HG02981 (cell line): ENCODE results near the gene TRPC3.

ENCODE experiments used
- ATAC-seq: cut with Tn5 transposase; IDR thresholded peaks from one replicate; pipeline ENCODE4 v1.9.1; 2021; ENCODE audit warnings: mild to moderate bottlenecking, moderate library complexity; ENCODE audit not compliant: unreplicated experiment

Gene TRPC3

DNA sequence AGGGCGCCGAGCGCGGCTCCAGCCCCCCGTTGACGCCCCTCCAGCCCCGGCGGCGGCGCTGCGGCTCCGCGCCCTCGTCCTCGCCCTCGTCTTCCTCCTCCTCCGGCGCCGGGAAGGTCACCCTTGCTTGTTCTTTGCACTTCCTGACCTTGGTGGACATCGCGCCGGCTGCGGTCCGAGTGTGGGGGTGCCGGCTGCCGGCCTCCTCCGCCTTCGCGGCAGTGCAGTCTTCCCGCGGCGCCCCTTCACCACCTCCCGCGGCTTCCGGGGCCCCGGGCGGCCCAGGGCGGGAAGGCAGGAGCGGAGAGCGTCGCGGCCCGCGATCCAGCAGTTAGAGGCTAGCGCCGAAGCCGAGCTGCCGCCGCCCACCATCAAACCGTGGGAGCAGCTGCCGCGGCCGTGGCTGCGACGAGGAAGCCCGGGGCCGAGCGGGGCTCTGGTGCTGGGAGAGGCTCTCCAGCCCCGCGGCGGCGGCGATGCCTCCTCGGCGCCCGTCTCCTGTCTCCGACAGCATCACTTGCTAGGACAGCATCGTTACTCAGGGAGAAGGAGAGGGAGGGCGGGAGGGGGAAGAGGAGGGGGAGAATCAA, at the start of gene TRPC3:
TRPC3 (minus strand) TSS at position 540 of the 590 bp plus-strand sequence; CDS start at position 160, 380 bp downstream.
- peak; percentile 29 for ATAC-seq

DNA sequence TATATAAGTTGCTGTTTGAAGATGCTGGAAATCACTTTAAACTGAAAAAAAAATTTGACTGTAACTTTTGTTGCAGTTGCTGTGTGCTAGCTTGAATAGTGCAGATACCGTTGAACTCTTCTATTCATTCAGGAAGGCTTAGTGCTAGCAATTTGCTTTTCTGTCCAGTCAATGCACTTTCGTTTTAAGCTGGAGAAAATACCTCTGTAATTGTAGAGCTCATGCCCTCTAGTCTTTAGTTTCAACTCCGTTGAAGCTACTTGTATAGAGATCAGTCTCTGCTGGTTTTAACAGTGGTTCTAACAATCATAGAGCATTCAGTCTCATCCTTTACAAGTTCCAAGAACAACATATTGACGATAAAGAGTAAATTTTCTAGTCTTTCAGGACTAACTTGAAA, 49.0 kb upstream of the TRPC3 start:
- no peak for ATAC-seq

DNA sequence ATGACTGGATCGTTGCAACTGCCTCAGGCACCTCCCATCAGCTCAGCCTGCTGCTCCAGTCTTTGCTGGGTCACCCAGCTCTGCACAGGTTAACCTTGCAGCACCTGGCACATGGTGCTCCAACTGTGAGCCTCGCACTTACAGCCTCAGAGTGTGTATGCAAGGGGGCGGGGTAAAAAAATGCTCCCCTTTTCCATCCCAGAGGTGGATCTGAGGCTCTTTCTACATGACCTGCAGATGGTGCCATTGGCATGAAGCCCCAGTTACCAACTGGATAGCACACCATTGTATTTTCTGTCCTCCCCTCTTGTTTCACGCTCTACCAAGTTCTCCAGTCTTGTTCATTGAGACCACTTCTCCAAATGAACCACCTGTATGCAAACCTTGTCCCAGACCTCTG, 46.2 kb upstream of the TRPC3 start:
- no peak for ATAC-seq

DNA sequence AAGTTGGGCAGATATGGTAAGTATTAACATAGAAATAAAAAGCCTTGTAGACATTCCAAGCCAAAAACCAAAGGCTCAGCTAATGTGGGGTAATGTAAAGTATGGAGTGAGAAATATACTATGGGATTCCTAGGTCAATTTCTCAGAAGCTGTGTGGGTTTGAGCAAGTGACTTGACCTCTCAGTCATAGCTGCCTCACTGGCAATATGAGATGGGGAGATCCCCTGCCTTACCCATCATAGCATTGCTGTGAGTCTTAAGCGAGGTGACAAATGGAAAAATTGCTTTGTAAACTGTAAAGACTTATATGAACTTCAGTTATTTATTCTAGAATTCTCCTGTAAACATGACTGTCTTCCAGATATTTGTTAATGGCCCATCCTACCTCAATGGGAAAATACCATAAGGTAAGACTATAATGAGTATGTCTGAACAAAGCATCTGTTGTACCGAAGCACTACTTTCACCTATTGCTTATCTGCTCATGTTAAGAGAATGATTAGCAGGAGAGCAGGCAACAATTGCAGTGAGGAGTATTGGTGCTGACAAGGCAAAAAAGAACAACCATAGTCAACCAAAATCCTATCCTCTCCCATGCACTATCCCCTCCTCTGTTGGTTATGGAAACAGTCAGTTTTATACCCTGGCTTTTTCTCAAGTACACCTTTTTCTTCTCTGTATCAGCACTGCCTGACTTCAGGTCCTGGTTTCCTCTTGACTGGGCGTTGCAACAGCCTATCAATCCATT, 44.1 kb upstream of the TRPC3 start:
- ATAC-seq = no peak

DNA sequence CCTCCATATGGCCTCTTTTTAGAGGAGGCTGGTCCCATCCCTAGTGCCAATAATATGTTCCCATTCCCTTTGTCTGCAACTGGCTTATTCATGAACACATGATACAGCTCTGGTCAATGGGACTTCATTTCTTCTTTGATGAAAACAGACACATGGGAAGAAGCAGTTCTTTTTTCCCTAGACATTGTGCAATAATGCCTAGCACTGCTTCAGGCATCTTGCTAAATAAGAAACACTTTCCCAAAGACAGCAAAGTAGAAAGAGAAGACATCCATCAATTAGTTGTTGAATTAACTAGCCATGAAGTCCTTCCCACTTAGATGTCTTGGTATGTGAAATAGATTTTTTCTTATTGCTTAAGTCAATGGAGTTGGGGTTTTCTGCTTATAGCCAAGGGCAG, 40.1 kb upstream of the TRPC3 start:
- no peak for ATAC-seq

DNA sequence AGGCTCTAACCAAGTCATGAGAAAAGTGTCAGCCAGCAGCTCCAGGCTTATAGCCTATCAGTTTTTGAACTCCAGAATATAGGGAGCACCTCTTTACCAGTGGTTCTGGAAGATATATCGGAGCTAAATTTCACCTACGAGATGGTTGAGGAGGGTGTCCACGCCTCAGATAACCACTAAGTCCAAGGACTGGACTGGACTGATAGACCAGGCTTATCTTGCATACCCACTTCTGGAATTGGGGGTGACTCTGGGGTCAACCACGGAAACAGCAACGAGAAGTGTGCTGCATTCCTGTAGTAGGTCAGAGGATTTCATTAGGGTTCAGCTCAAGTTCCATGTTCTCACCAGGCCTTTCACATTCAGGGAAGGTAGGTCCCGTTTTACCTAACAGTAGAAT, 38.6 kb upstream of the TRPC3 start:
- ATAC-seq = no peak

DNA sequence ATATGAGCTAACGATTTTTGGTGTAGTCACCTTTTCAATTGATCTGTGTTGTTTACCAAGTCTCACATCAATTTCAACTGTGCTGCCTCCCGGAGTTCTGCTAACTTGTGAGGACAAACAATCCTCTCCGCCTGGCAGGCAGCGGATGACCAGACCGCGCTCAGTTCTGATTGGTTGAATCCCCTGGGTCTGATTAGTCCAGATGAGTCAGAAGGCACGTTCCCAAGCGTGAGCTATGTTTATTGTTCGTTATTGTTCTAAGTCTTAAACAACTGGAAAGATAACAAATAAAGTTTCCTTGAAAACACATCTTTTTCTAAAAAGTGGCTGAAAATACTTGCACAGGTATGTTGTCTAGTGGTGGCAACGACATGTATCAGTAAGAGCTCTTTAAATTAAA, 37.9 kb upstream of the TRPC3 start:
- ATAC-seq = no peak

DNA sequence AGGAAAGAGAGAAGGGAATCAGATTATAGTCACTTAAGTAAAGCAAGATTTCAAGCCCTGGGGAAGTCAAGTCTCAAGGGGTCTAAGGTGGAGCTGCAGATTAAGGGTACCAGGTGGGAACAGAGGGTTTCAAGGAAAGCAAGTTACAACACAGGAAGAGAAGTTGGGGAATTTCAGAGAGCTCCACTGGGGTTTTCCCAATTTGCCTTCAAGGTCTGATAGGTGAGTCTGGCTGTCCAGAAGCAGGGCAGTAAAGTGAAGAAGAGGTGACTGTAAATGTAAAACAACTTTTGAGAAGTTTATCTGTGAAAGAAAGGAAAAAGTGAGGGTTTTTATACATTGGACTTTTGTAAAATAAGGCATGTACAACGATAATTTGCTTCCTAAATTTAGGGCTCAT, 37.1 kb upstream of the TRPC3 start:
- ATAC-seq = no peak

DNA sequence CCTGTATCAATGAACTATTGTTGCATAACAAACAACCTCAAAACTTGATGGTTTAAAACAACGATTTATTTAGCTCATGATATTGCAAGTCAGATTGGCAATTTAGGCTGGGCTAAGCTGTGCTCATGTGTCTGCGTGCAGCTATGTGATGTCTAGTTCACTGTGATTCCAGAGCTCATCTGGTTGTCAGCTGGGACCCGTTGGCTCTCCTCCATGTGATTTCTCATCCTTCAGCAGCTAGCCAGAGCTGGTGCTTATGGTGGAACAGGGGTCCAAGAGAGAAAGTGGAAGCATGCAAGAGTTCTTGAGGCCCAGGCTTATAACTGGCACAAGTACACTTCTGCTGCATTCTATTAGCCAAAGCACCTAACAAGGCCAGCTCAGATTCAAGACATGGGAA, 28.8 kb upstream of the TRPC3 start:
- no peak for ATAC-seq

DNA sequence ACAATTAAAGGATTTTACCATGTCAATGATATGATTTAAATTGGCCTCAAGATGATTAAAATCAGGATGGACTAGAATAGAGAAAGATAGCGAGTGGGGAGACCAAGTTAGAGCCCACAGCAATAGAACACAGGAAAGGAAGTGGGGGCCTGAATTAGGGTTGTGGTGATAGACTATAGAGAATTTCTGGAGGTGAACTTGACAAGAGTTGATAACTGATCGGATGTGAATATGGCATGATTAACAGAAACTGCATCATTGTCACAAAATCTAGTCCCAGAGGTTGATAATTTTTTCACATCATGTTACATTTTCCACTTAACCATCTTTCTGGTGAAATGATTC, 26.3 kb upstream of the TRPC3 start:
- peak; percentile 44 for ATAC-seq

DNA sequence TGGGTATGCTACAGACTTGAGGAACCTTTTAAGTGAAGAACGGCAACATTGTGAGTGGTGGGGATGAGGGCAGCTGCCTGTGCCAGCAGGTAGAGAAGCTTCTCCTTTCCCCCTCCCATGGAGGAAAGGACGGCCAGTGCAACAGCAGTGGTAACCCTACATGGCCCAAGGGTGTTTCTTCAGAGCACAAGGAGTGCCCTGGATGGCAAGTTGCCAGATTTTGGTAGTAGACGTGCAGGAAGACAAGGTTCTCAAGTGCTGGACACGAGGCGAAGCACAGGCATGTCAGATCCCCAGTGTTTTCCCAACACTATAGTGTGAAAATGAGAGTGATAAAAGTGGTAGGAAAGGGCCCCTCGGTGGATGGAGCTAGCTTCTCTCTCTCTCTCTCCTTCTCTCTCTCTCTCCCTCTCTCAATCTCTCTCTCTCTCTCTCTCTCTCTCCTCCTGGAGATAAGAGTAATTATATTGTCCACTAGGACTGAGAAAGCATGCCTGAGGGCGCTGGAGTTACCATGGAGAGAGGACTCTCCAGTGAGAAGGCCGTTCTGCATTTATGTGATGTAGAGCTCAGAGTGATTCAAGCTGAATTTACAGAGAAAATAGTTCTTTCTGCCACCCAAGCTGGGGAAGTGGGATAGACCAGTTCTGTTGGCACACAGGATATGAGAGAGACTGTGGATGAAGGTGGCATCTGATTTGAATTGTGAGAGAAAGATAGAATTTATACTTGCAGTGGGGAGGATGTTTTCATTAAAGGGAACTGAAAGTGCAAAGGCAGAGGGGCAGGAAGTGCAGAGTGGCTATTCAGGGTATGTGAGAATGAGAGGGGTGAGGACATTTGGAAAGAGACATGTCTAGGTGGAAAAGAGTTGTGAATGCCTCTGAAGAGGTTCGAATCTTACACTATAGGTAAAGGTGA, 25.7 kb upstream of the TRPC3 start:
- ATAC-seq = peak; percentile 95

DNA sequence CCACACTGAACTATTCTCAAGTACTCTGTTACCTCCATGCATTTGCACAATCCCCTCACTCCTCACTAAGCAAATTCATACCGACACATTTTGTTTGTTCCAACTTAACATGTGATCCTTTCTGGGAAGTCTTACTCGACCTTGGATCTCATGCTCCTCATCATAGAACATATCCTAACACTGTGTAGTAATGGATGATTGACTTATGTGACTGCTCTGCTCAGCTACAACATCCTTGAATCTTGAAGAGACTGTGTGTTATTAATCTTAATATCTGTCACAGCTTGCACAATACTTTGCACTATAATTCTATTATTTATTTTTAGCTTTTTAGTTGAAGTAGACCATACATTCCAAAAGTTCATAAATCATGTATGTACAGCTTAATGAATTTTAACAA, 23.9 kb upstream of the TRPC3 start:
- no peak for ATAC-seq

DNA sequence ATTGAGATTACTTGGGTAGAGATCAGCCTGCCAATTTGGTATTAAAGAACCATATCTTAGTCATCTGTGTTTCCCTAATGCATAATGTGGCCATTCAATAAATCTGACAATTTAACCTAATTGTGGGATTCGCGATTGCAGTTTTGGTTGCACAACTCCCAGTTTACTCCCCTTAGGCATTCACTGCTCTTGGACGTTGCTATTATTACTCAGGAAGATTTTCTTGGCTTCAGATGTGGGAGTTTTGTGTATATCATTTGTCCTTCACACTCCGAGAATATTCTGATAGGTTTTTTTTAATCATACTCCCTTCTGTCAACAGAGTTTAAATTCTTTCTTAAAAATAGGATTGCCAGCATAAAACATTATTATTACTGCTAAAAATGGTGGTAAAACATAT, 22.0 kb upstream of the TRPC3 start:
- ATAC-seq = no peak

DNA sequence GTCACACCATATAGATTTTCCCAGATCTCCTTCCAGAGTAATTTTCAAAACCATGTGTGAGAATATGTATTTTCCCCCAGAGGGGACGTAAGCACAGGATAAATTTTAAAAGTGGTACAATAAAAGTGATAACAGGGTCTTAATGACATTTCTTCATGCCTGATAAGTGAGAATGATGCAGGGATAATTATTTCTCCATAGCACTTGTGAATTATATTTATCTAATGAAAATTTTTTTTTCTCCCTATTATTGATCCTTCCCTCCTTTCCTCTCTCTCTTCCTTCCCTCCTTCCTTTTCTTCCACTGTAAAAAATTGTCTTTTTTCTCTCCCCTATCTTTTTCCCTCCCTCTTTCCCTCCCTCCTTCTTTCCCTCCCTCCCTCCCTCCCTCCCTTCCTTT, 17.0 kb upstream of the TRPC3 start:
- no peak for ATAC-seq

DNA sequence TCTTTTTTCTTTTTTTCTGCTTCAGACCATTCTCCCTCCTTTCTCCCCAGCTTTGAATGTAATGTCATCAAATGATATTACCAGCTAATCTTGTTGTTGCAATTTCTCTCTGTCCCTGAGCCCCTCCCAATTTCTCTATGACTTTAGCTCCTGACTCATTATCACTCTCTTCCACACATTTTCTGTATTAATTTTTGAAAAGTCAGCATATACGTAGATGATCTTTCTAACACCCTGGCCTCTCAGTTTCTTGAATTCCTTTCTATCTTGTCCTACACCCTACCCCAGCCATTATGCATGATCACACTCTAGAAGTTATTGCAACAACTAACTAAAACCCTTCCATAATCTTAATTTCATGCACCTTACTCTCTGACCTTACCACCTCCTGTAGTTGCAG, 13.1 kb upstream of the TRPC3 start:
- no peak for ATAC-seq

DNA sequence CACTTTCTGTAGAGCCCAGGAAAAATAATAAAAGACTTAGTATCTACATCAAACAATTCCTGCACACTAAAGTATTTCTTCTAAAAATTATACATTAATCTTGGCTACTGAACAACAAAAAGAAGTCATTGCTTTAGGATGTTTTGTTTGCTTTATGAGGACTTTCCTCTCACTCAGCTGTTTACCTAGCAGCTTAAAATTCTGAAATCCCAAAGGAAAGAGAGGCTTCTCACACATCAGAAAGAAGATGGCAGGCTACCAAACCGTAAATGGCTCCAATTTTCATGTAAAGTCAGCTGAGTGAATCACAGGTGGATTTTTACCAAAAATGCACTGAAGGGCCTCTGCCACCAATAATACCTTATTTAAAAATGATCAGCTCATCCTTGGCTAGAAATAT, 9.0 kb upstream of the TRPC3 start:
- ATAC-seq = no peak

DNA sequence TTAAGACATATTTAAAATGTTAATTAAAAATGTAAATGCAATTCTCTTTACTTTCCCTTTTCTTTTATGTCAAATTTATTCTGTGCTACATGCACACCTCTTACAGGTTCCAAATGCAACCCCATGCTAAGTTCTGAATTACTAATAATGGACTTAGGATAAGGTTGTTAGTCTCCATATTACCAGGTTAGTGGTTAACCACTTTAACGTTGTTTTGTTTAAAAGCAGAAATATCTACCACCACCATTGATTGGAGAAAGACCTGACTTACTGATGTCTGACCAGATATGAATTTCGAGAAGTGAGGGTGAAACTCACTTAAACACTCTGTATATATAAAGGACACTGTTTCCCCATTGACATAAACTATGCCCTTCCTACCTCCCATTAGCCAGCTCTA, 6.9 kb upstream of the TRPC3 start:
- no peak for ATAC-seq

DNA sequence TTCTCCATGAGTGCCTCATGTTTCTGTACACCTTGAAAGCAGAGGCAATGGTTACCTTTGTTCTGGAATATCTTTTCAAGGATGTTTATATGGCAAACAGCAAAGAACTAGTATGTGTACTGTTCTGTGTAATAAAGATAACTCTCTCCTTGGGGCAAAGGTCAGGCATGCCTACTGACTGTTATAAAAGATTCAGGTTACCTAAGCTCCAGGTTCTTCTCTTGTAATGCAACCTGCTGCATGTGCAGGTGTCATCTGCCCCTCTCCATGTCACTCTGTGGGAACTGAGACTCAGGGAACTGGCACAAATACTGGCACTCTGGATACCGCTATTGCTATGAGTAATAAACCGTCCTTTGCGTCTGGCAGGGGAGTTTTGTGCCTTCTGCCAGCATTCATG, 5.4 kb upstream of the TRPC3 start:
- no peak for ATAC-seq

DNA sequence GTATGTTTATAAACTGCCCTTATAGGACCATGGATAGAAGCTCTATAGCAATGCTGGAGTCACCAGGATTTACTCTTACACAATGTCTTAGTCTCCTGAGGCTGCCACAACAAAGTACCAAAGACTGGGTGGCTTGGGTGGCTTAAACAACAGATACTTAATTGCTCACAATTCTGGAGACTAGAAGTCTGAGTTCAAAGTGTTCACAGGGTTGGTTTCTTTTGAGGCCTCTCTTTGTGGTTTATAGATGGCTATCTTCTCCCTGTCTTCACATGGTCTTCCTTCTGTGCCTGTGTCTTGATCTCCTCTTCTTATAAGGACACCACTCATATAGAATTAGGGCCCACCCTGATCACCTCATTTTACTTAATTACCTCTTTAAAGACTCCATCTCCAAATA, 2.0 kb upstream of the TRPC3 start:
- ATAC-seq = no peak

DNA sequence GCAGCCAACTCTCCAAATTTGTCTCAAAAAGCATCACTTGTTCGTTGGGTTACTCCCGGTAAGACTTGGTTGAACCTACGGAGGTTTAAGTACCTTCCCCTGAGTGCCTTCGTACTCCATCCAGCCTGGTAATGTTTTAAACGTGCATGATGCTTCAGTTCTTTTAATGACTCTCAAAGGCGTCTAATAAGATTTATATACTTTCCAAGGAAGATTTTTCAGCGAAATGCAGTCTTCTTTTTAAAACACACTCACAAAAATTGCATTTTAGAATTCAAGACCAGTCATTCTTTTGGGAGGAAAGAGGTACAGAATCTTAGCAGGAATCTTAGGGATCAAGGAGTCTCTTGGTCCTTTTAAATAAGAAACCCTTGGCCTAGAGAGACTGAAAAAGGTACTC, 430 bp upstream of the TRPC3 start:
- ATAC-seq = no peak

DNA sequence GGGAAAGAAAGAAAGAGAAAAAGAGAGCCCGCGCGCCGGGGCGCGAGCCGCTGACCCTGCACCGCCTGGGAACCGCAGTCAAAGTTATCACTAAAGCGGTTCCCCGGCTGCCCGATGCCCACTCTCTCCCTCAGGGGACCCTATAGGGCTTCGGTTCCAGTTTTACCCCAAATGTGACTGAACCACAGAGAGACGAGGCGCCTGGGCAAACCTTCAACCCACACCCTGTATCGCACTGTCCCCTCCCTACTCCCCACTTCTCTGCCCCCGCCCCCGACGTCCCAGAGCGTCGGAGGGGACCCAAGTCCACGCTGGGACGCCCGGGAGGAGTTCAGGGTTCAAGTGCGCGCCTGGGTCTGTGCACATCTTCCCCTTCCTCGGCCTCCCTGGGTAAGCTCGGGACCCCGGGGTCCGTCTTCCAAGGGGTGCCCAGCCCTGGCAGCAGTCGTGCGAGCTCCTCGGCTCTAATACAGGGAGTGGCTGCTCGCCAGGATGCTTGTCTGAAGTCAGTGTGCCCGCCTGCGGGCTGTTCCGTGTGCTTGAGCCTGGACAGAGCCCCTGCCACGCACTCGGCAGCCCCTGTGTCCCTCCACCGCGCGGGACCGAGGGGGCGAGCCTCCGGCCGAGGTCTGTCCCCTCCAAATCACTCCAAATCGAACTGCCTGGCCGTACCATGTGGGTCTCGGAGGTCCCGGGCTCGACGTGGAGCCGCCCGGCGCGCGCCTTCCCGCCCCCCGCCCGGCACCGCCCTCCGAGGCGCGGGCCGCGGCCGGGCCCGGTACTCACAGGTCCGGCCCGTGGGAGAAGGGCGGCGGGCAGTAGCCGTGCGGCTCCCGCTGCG, 960 bp downstream of the TRPC3 start:
- peak; percentile 19 for ATAC-seq
